Neural cell (in vitro differentiated cells): ENCODE results near the gene FN1. TPM values are rescaled to one million over a fixed set of nuclear protein-coding genes. Genes with fewer than 3 reads are reported as not detected.

Experiments
- H2AFZ ChIP-seq: fragments of 200-600, 300-800 bp; sonication (generic), shearing (Covaris generic); 2 replicates; pipeline ENCODE4 v1.6.0; 2014; ENCODE audit warnings: low read depth, mild to moderate bottlenecking, antibody characterized with exemption, low read length, moderate library complexity
- H3F3A ChIP-seq: fragments of 200-600 bp; shearing (Covaris generic); 2 replicates; pipeline ENCODE4 v1.6.1; 2016; ENCODE audit warnings: mild to moderate bottlenecking, moderate library complexity, mixed read lengths, antibody characterized with exemption, low read length; ENCODE audit not compliant: insufficient read depth, poor library complexity, severe bottlenecking
- H3K27ac ChIP-seq: fragments of 200-600, 300-800 bp; sonication (generic), shearing (Covaris generic); 2 replicates; pipeline ENCODE4 v1.5.1; 2014; ENCODE audit warnings: mild to moderate bottlenecking, low read length, moderate library complexity
- H3K27me3 ChIP-seq: fragments of 300-800, 200-600 bp; sonication (generic), shearing (Covaris generic); 2 replicates; pipeline ENCODE4 v1.6.0; 2014; ENCODE audit warnings: mild to moderate bottlenecking, low read depth, low read length, moderate library complexity; ENCODE audit not compliant: insufficient read depth
- H3K36me3 ChIP-seq: fragments of 300-800, 200-600 bp; sonication (generic), shearing (Covaris generic); 2 replicates; pipeline ENCODE4 v1.5.1; 2014; ENCODE audit warnings: mild to moderate bottlenecking, antibody characterized with exemption, low read length, moderate library complexity; ENCODE audit not compliant: insufficient read depth
- H3K4me2 ChIP-seq: fragments of 300-800, 200-600 bp; sonication (generic), shearing (Covaris generic); 2 replicates; pipeline ENCODE4 v1.6.0; 2014; ENCODE audit warnings: mild to moderate bottlenecking, low read length
- H3K4me3 ChIP-seq: fragments of 300-800, 200-600 bp; sonication (generic), shearing (Covaris generic); 2 replicates; pipeline ENCODE4 v1.5.1; 2014; ENCODE audit warnings: mild to moderate bottlenecking, low read length, moderate library complexity
- H3K79me2 ChIP-seq: fragments of 200-600 bp; shearing (Covaris generic); replicated peaks from 2 replicates; pipeline ENCODE4 v1.6.0; 2014; ENCODE audit warnings: mild to moderate bottlenecking, low read length, moderate library complexity; ENCODE audit not compliant: insufficient read depth
- H3K9ac ChIP-seq: fragments of 300-800, 200-600 bp; sonication (generic), shearing (Covaris generic); 2 replicates; pipeline ENCODE4 v1.6.1; 2016; ENCODE audit warnings: mild to moderate bottlenecking, low read length, mixed read lengths
- H3K9me2 ChIP-seq: fragments of 200-600 bp; shearing (Covaris generic); 2 replicates; pipeline ENCODE4 v1.6.1; 2016; ENCODE audit warnings: mild to moderate bottlenecking, low read length, mixed read lengths; ENCODE audit not compliant: insufficient read depth
- H3K9me3 ChIP-seq: fragments of 200-600, 300-800 bp; sonication (generic), shearing (Covaris generic); 2 replicates; pipeline ENCODE4 v1.6.1; 2016; ENCODE audit warnings: mild to moderate bottlenecking, mixed run types, low read length, moderate library complexity, mixed read lengths
- H4K20me1 ChIP-seq: fragments of 200-600 bp; shearing (Covaris generic); 2 replicates; pipeline ENCODE4 v1.6.1; 2016; ENCODE audit warnings: mild to moderate bottlenecking, mixed run types; ENCODE audit not compliant: insufficient read depth
- CTCF ChIP-seq: fragments of 450-650 bp; IDR thresholded peaks from 2 replicates; pipeline ENCODE4 v1.5.1; 2014; ENCODE audit warnings: antibody characterized with exemption, mild to moderate bottlenecking, moderate library complexity; ENCODE audit not compliant: poor library complexity, severe bottlenecking
- EP300 ChIP-seq: fragments of 450-650 bp; conservative IDR thresholded peaks from 2 replicates; pipeline ENCODE4 v1.6.1; 2014; ENCODE audit warnings: antibody characterized with exemption, mild to moderate bottlenecking, moderate library complexity; ENCODE audit not compliant: poor library complexity, severe bottlenecking
- EZH2 ChIP-seq: fragments of 200-600, 300-800 bp; shearing (Covaris generic), sonication (generic); IDR thresholded peaks from 2 replicates; pipeline ENCODE4 v1.6.1; 2014; ENCODE audit warnings: antibody characterized with exemption, low read length, borderline replicate concordance, mild to moderate bottlenecking; ENCODE audit not compliant: insufficient read depth, poor library complexity, severe bottlenecking
- MXI1 ChIP-seq: fragments of 450-650 bp; conservative IDR thresholded peaks from 2 replicates; pipeline ENCODE4 v1.6.1; 2014; ENCODE audit warnings: antibody characterized with exemption, mild to moderate bottlenecking; ENCODE audit not compliant: poor library complexity, severe bottlenecking
- POLR2AphosphoS5 ChIP-seq: IDR thresholded peaks from 2 replicates; pipeline ENCODE4 v1.6.1; 2012
- RAD21 ChIP-seq: fragments of 450-650 bp; conservative IDR thresholded peaks from 2 replicates; pipeline ENCODE4 v1.6.1; 2014; ENCODE audit warnings: antibody characterized with exemption, mild to moderate bottlenecking, moderate library complexity
- REST ChIP-seq: IDR thresholded peaks from 2 replicates; pipeline ENCODE4 v1.6.1; 2012; ENCODE audit warnings: borderline replicate concordance
- SMC3 ChIP-seq: fragments of 450-650 bp; conservative IDR thresholded peaks from 2 replicates; pipeline ENCODE4 v1.6.1; 2014; ENCODE audit warnings: antibody characterized with exemption, mild to moderate bottlenecking, moderate library complexity; ENCODE audit not compliant: poor library complexity
- TAF1 ChIP-seq: IDR thresholded peaks from 2 replicates; pipeline ENCODE4 v1.6.1; 2012; ENCODE audit warnings: low read depth
- polyA plus RNA-seq: library from polyadenylated mRNA; depleted of rRNA; stranded (reverse); fragments of >200 nt; gene quantifications from 2 replicates; pipeline ENCODE4 v1.2.3, GENCODE V29; 2014

FN1 gene
- polyA plus RNA-seq, 1 donor from 2014 or later: 0.93 TPM

DNA sequence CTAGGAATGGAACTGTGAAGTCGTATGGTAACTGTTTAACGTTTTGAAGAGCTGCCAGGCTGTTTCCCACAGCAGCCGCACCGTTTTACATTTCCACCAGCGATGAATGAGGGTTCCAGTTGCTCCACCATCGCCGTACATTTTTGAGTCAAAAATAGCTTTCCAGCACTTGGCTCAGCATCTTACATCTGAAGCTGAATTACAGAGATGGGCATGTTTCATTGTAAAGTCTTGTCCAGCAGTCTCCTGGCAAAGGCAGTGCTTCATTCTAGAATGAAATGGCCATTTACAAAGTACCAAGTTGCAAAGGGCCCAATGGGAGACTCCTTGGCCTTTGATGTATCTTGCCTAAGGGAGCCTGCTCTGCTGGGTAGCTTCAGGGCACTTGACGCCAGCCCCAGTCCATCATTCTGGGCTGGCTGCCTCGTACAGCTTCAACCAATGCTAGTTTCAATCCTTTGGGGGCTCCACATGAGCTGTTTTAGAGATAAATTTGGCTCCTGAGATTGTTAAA lies 78.9 kb downstream of the FN1 start:
- H3K9me2 ChIP-seq: no peaks in the 10 kb centered on the region
- no peaks in the 10 kb centered on the region for H3K27me3 ChIP-seq
- no peaks in the 10 kb centered on the region for H3F3A ChIP-seq

GRCh38 chr2:215356334-215356947 lies 79.4 kb downstream of the FN1 start:
- no peaks in the 10 kb centered on the region for H3F3A ChIP-seq
- no peaks in the 10 kb centered on the region for H3K27me3 ChIP-seq
- H4K20me1 ChIP-seq: no peaks in the 10 kb centered on the region
- H3K4me2 ChIP-seq: no peak overlapping the region
- no peaks in the 10 kb centered on the region for H3K36me3 ChIP-seq
- no peaks in the 10 kb centered on the region for H3K9me3 ChIP-seq
- no peak overlapping the region for H3K9ac ChIP-seq
- no peak overlapping the region for H3K4me3 ChIP-seq
- H3K27ac ChIP-seq: no peak overlapping the region
- H3K9me2 ChIP-seq: no peaks in the 10 kb centered on the region
- H3K79me2 ChIP-seq: no peaks in the 10 kb centered on the region
- no peak overlapping the region for H2AFZ ChIP-seq
- TF ChIP-seq EZH2 (no peak), SMC3 (no peak), RAD21 (no peak), CTCF (no peak), MXI1 (no peak), TAF1 (no peak), POLR2AphosphoS5 (no peak)

More for the DNA sequence above, 78.9 kb downstream of the FN1 start:
- Histone ChIP-seq H3K79me2 (no peaks in the 10 kb centered on the region), H3K36me3 (no peaks in the 10 kb centered on the region), H3K27ac (no peak overlapping the region), H4K20me1 (no peaks in the 10 kb centered on the region), H2AFZ (no peak overlapping the region), H3K9ac (no peak overlapping the region), H3K4me2 (no peak overlapping the region), H3K4me3 (no peak overlapping the region), H3K9me3 (no peaks in the 10 kb centered on the region)
- no peak for TF ChIP-seq POLR2AphosphoS5
- no peak for TF ChIP-seq TAF1
- TF ChIP-seq EZH2: no peak
- TF ChIP-seq EP300: no peak
- no peak for TF ChIP-seq CTCF
- TF ChIP-seq REST: no peak
